Measurements from ENCODE around the gene CCDC171. TPM values are rescaled to one million over a fixed set of nuclear protein-coding genes. Genes with fewer than 3 reads are reported as not detected.
"Not testable (repeated sequence)": the region's sequence is repeated elsewhere in the genome, so short reads cannot be mapped to it uniquely, and the experiment has no call there.

Gene CCDC171
- total RNA-seq, 2 donors from 2014 or later = 0.90 to 1.4 TPM

DNA sequence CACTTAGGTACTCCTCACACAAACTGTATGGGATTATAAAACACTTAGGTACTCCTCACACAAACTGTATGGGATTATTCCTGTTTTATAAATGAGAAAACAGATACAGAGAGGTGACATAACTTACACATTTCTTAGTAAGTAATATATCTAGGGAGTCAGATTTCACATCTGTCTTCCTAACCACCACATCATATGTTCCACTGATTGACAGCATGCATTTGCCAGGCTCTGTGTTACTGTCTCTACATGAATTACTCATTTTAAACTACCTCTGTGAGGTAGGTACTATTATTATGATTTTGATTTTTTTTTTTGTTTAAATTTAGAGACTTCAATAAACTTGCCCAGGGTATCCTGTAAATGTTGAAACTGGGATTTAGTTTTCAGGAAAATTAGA, 232.7 kb downstream of the CCDC171 start:
- Histone ChIP-seq H3K4me3 (no peak overlapping the region), H3K36me3 (no peaks in the 10 kb centered on the region), H3K9me3 (no peaks in the 10 kb centered on the region), H3K27me3 (no peaks in the 10 kb centered on the region), H3K27ac (no peak overlapping the region), H3K4me1 (no peaks in the 10 kb centered on the region)
- TF ChIP-seq, protein P1, sequence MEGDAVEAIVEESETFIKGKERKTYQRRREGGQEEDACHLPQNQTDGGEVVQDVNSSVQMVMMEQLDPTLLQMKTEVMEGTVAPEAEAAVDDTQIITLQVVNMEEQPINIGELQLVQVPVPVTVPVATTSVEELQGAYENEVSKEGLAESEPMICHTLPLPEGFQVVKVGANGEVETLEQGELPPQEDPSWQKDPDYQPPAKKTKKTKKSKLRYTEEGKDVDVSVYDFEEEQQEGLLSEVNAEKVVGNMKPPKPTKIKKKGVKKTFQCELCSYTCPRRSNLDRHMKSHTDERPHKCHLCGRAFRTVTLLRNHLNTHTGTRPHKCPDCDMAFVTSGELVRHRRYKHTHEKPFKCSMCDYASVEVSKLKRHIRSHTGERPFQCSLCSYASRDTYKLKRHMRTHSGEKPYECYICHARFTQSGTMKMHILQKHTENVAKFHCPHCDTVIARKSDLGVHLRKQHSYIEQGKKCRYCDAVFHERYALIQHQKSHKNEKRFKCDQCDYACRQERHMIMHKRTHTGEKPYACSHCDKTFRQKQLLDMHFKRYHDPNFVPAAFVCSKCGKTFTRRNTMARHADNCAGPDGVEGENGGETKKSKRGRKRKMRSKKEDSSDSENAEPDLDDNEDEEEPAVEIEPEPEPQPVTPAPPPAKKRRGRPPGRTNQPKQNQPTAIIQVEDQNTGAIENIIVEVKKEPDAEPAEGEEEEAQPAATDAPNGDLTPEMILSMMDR (IDR thresholded peaks at IDR 0.05) = no peak
- DNase-seq (ENCODE audit: low spot score) = no peak

DNA sequence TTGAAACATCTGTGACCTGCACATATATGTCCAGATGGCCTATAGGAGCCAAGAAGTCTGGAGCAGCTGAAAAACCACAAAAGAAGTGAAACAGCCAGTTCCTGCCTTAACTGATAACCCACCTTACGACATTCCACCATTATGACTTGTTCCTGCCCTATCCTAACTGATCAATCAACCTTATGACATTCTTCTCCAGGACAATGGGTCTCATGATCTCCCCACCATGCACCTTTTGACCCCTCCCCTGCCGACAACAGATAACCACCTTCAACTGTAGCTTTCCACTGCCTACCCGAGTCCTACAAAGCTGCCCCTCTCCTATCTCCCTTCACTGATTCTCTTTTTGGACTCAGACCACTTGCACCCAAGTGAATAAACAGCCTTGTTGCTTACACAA, 233.8 kb downstream of the CCDC171 start:
- DNase-seq (ENCODE audit: low spot score) = no peak
- TF ChIP-seq, protein P1 (IDR thresholded peaks at IDR 0.05) = no peak
- Histone ChIP-seq H3K4me3 (no peak overlapping the region), H3K27ac (no peak overlapping the region), H3K27me3 (no peaks in the 10 kb centered on the region), H3K9me3 (no peaks in the 10 kb centered on the region), H3K36me3 (no peaks in the 10 kb centered on the region), H3K4me1 (no peaks in the 10 kb centered on the region)

DNA sequence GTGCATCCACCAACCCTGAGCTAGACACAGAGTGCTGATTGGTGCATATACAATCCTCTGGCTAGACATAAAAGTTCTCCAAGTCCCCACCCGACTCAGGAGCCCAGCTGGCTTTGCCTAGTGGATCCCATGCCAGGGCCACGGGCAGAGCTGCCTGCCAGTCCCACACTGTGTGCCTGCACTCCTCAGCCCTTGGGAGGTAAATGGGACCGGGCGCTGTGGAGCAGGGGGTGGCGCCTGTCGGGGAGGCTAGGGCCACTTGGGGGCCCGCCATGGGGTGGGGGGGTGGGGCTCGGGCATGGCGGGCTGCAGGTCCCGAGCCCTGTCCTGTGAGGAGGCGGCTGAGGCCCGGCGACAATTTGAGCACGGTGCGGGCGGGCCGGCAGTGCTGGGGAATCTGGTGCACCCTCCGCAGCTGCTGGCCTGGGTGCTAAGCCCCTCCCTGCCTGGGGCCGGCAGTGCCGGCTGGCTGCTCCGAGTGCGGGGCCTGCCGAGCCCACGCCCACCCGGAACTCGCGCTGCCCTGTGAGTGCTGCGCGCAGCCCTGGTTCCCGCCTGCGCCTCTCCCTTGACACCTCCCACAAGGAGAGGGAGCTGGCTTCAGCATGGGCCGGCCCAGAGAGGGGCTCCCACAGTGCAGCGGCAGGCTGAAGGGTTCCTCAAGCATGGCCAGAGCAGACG, 257.5 kb downstream of the CCDC171 start:
- H3K4me1 ChIP-seq; H3K27ac ChIP-seq; DNase-seq (ENCODE audit: low spot score); H3K27me3 ChIP-seq; H3K36me3 ChIP-seq; H3K4me3 ChIP-seq: not testable (repeated sequence)
- H3K9me3 ChIP-seq = peaks cover 0 to 16% of the 10 kb centered on the region in 2 donors

DNA sequence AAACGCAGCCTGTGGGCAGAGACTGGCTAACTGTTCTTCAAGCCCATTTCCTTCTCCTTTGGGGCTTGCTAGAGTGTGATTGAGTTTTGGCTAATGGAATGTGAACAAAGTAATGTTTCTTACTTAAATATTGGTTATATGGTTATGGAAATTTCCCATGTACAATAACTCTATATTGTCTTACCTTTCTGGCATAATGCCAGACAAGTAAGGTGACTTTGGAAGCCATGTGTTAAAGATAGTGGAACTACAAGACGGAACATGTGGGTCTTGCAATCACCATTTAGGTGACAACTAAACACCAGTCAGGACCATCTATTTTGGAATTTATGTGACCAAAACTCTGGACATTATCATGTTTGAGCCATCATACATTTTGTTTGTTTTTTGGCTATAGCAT, 260.2 kb downstream of the CCDC171 start:
- H3K27ac ChIP-seq = no peak overlapping the region
- DNase-seq (ENCODE audit: low spot score) = no peak

DNA sequence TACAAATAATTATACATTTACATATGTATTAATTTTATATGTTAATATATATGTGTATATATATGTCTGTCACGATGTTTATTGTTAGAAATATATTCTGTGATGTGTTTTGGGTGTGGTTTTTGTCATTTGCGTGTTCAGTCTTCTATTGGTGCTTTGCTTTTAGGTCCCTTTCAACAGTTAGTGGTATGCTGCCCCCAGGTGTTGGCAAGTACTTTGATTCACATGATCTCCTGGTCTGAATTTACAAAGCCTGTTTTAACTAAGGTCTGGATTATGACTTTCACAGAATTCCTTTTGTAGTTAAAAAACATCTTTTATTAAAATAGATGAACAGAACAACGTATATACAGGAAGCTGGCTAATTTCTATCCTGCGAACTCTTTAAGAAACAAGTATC, 271.5 kb downstream of the CCDC171 start:
- Histone ChIP-seq H3K4me1 (no peaks in the 10 kb centered on the region), H3K27ac (no peak overlapping the region), H3K27me3 (no peaks in the 10 kb centered on the region), H3K4me3 (no peak overlapping the region), H3K9me3 (no peaks in the 10 kb centered on the region), H3K36me3 (no peaks in the 10 kb centered on the region)
- no peak for DNase-seq (ENCODE audit: low spot score)
- TF ChIP-seq, protein P1 (IDR thresholded peaks at IDR 0.05) = no peak

More for the DNA sequence above, 260.2 kb downstream of the CCDC171 start:
- H3K9me3 ChIP-seq = no peaks in the 10 kb centered on the region
- H3K4me3 ChIP-seq = no peak overlapping the region
- H3K27me3 ChIP-seq = no peaks in the 10 kb centered on the region
- no peaks in the 10 kb centered on the region for H3K4me1 ChIP-seq
- TF ChIP-seq, protein P1 (IDR thresholded peaks at IDR 0.05) = no peak
- H3K36me3 ChIP-seq = no peaks in the 10 kb centered on the region

DNA sequence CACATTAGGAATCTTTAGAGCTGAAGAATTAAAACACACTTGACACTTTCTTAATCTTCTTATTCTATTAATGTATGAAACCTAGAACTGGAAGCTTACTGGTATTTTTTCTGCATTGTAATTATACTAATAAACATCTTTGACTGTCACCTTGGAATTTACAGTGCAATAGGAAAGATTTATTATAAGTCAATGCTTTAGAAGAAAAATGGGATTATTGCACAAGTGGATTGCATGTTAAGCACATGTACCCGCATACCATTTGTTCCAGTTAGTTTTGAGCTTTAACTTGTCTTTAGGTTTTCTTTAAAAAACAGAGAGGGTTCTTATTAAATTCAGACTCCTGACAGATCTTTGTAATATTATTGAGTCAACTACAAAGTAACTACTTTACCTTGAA, 278.5 kb downstream of the CCDC171 start:
- Histone ChIP-seq H3K27me3 (no peaks in the 10 kb centered on the region), H3K4me3 (no peak overlapping the region), H3K36me3 (no peaks in the 10 kb centered on the region), H3K9me3 (no peaks in the 10 kb centered on the region), H3K27ac (no peak overlapping the region), H3K4me1 (no peaks in the 10 kb centered on the region)
- TF ChIP-seq, protein P1 (IDR thresholded peaks at IDR 0.05) = no peak
- DNase-seq (ENCODE audit: low spot score) = no peak

All from right atrium auricular region (tissue), 2 donors.